Activated CD8-positive, alpha-beta memory T cell treated with anti-CD3 and anti-CD28 coated beads, Interleukin-2, amount 50 U/mL, for 1 hour (primary cell): Measurements from ENCODE around the gene GPS1.

Experiments used
- DNase-seq: peaks from one replicate; pipeline ENCODE4 v3.0.0-alpha.2; 2020; ENCODE audit errors: extremely low read depth

GPS1 gene

GRCh38 chr17:82059272-82060000 lies 7.7 kb downstream of the GPS1 start:
- no peak for DNase-seq

GRCh38 chr17:82060001-82060380 lies 8.3 kb downstream of the GPS1 start:
- no peak for DNase-seq

GRCh38 chr17:82060614-82061013 lies 8.9 kb downstream of the GPS1 start:
- no peak for DNase-seq

GRCh38 chr17:82061047-82061925 lies 9.6 kb downstream of the GPS1 start:
- no peak for DNase-seq

- DNase-seq: no peak
These were observed 10.6 kb downstream of the GPS1 start for GRCh38 chr17:82062076-82062983.

- no peak for DNase-seq
These were observed 11.3 kb downstream of the GPS1 start for GRCh38 chr17:82062984-82063368.

- no peak for DNase-seq
These were observed 12.0 kb downstream of the GPS1 start for GRCh38 chr17:82063424-82064415.

GRCh38 chr17:82064433-82065192 lies 12.9 kb downstream of the GPS1 start:
- DNase-seq: no peak

- no peak for DNase-seq
These were observed 13.5 kb downstream of the GPS1 start for GRCh38 chr17:82065193-82065637.

GRCh38 chr17:82065638-82066303 lies 14.1 kb downstream of the GPS1 start, which contains the start of gene DUS1L:
Gene DUS1L, minus strand, starts transcription at chr17:82065804. Its CDS starts 745 bp downstream, at chr17:82065059.
- DNase-seq: no peak

- no peak for DNase-seq
These were observed 18.9 kb downstream of the GPS1 start for GRCh38 chr17:82070611-82071010.

GRCh38 chr17:82072827-82073226 lies 21.1 kb downstream of the GPS1 start:
- DNase-seq: no peak

GRCh38 chr17:82073446-82073845 lies 21.7 kb downstream of the GPS1 start:
- no peak for DNase-seq

- DNase-seq: no peak
These were observed 24.5 kb downstream of the GPS1 start for GRCh38 chr17:82076018-82076784.

GRCh38 chr17:82076785-82077591 lies 25.3 kb downstream of the GPS1 start:
- DNase-seq: no peak

GRCh38 chr17:82077617-82078358 lies 26.1 kb downstream of the GPS1 start:
- DNase-seq: no peak

- DNase-seq: no peak
These were observed 26.7 kb downstream of the GPS1 start for GRCh38 chr17:82078433-82078832.
